AG08396 (cell line): Measurements from ENCODE around the gene SSBP4.
A peak's percentile ranks its signal among the peaks of the same experiment; 100 is the strongest.

Source experiments
- DNase-seq: peaks from one replicate; pipeline ENCODE4 v3.0.0; 2012; ENCODE audit warnings: low spot score, mixed read lengths

SSBP4 gene

DNA sequence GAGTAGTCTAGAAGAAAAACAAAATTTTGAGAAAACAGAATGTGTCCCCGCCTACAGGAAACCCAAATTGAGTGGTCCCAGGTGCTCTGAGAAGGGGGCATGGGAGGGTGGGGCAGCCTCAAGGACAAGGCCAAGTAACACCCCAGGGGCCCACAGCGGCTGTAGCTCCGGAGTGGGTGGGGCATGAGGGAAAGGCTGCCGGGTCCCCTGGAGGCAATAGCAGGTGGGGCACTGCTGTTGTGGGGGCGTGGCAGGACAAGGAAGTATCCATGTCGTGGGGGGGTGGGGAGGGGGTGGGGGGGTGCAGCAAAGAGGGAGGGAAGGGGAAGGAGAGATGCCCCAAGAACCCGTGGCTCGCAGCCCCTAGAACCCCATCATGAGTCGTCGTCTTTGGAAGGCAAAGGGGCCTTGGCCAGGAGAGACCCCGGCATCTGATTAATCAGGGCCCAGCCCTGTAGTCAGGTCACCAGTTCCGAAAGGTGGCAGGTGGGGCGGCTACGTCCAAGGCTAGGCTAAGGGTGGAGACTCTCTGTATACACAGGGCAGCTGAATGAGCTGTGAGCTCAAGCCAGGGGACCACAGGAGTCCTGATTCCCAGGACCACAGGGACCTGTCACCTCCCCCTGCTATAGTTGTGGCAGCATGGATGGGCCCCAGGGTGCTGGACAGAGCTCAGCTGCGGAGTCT lies 26.2 kb downstream of the SSBP4 start:
- no peak for DNase-seq

- DNase-seq = no peak
Observed at GRCh38 chr19:18446145-18446810, 27.1 kb downstream of the SSBP4 start.

DNA sequence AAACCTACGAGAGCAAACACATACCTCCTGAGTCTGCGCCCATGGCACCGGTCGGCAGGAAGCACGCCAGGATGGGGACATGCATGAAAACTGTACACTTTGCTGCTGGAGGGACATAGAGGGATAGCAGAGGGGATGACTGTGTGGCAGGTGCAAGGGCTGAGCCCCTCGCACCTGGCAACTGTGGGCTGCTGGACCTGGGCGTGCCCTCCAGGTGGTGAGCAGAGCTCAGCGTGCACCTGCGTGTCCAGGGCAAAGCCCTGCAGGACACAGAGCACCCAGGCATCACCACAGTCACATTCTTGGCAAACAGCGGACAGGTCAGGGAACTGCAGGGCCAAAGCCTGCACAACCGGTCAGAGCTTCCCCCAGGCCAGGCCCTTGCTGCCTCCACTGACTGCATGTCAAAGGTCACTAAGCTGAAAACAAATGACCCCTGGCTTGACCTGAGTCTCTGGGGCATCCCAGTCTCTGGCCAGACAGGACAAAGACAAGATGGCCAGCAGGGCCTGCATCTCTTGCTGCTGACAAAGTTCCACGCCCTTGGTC lies 27.7 kb downstream of the SSBP4 start:
- no peak for DNase-seq

DNA sequence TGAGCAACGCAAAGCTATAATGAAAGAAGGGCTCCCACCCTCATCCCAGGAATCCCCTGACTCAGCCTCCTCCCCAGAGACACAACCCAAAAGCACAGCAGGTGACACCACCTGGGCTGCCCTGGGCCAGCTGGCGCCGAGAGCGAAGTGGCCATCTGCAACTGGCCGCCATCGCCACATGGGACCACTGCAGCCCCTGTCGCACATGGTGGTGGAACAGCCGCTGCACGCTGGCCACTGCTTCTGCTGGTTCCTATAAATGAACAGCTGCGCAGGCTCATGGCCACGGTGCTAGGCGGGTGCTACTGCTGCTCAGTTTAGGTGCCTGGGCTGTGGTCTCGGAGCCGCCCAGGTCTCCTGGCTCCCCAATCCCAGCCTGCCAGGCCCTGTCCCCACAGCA lies 30.4 kb downstream of the SSBP4 start:
- DNase-seq = no peak

- DNase-seq = no peak
Observed at GRCh38 chr19:18450021-18450930, 31.1 kb downstream of the SSBP4 start.

- DNase-seq = peak; percentile 88
Observed at GRCh38 chr19:18450931-18451836, 32.0 kb downstream of the SSBP4 start.

GRCh38 chr19:18452386-18452785 lies 33.2 kb downstream of the SSBP4 start:
- no peak for DNase-seq

DNA sequence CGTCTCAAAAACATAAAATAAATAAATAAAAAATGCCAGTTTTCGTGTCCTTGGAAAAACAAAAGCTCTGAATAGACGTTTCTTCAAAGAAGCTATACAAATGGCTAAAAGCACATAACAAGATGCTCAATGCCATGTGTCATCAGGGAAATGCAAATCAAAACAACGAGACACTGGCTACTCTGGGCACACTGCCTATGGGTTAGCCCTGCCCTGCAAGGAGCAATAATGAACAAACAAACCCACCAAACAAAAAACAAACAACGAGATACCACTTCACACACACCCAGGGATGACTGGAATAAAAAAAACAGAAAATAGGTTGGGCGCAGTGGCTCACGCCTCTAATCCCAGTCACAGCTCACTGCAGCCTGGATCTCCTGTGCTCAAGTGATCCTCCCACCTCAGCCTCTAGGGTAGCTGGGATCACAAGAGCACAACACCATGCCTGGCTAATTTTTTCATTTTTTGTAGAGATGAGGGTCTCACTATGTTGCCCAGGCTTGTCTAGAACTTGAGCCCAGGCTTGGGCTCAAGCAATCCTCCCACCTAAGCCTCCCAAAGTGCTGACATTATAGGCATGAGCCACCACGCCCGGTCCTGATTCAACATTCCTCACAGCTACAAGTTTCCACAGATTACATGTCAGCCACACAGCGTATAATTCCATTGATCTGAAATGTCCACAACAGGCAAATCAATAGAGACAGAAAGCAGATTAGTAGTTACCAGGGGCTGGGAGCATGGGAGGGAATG lies 34.2 kb downstream of the SSBP4 start:
- no peak for DNase-seq

DNA sequence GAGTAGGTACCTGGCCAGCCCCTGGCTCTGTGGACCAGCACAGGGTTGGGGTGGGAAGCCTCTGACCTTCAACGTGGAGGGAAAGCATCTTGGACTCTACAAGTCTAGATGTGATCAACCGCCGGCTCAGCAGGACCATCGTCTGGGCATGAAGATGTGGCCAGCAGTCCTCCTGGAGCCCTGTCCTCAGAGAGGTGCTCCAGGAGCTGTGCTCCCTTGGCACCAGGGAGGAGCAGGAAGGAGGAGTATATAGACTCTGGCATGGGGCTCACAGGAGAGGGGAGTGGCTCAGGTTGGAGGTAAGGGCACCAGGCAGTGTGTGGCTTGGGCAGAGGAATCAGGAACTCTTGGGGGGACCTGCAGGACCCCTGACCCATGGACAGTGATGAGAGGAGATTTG lies 37.1 kb downstream of the SSBP4 start:
- DNase-seq = no peak

DNA sequence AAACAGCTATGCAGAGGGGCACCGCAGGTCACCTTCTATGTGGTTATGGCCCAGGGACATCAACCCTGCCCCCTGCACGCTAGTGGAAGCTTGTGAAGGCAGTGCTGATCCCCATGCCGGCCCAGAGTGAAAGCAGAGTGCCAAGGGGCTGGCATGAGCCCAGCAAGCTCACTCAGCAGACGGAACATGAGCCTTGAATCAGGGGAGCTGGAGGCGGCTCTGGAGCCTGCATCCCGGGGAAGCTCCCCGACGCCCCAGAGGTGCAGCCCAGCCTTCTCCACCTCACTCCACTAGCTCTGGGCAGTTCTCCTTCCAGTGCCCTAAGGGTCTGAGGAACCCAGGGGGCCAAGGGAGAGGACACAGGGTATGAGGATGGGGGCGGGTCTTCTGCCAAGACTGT lies 37.8 kb downstream of the SSBP4 start:
- peak; percentile 28 for DNase-seq

DNA sequence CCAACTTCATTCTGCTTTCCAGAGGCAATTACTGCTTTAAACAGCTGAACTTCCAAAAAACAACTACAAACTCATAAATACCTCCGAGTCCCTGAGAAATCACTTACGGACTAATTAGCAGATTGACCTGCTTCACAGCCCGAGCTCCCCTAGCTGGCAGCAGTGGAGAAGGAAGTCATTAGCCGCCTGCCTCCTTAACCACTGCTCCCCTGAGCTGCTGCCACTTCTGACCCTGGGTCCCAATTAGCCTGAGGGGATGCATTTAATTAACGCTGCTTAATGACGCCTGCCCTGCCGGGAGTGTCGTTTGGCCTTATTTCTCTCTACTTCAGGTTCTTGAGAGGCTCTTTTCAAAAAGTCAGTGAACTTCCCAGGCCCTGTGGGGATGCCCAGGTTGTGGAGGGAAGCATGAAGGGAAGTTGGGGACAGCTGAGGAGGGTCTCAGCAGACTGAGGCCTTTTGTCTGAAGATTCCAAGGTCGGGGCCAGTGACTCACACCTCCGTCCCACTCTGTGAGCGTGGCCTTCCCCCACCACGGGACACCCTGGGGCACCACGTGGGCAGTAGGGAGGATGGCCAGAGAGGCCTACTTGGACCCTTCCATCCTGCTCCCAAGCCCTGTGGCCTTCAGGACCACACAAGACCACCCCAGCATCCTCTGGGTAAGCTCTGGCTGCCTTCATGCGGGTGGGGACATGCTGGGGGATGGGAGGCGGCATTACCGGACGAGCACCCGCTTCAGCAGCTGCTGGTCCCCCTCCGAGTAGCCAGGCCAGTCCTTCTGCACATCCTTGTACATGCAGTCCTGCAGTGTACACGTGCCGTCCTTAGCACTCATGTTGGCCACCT lies 38.5 kb downstream of the SSBP4 start:
- DNase-seq = no peak

DNA sequence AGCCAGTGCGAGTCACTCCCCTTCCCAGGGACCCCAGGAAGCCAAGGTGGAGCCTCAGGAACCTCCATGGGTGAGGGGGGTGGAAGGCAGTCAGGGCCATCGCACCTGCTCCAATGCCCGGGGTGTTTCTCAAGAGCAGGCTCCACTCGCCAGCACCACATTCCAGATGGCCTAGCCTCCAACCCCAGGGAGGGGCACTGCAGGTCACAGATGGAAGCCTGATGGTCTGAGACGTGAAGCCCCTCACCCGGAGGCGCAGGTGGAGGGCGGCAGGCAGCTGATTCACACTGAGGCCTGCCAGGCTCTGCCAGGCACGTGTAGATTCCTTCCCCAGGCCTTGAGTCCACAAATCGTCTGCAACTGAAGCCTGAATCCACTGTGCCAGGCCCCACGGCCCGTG lies 41.7 kb downstream of the SSBP4 start:
- no peak for DNase-seq

DNA sequence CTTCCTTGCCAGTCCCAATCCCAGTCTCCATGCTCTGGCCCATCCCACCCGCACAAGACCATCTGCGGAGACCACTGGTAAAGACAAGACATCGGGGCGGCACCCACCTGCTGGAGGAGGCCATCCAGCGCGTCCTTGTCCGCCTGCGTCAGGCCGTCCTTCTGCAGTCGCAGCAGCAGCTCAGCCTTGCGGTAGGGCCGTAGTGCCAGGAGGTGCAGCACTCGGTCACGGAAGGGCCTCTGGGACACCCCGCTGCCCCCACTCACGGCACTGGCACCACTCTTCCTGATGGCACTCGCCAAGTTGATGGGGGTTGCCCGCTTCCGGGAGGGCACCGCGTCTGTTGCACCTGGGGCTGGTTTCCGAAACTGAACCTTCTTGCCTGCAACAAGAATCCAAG lies 42.3 kb downstream of the SSBP4 start:
- no peak for DNase-seq

GRCh38 chr19:18464646-18465045 lies 45.4 kb downstream of the SSBP4 start:
- peak; percentile 86 for DNase-seq

DNA sequence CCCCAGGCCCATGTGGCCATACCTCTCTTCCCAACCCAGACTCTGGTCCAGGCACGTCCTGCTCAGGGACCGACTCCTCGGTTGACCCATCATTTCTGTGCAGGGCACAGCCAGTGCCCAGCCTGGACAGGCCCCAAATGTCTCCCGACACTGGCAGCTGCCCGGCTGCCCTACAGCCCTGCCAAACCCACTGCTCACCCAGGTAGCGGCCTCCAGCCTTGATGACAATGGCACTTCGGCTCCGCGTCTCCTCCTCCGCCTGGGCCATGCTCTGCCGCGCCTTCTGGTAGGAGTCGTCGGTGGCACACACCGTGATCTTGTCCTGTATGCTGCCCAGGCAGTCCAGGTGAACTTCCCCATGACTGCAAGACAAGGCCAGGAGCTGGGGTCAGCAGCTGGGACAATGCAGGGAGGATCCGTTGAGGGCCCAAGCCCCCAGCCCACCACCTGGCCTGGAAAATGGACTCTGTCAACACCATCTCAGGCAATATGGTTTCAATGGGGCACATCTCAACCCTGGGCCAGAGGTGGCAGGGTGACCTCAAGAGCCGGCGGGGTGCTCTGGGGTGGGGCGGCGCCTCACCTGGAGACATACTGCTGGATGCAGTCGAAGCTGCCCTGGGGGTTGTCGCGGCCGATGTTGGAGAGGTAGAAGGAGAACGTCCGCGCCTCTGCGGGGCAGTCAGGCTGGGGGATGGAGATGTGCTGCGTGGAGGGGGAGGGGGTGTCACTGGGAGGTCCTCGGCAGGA lies 46.2 kb downstream of the SSBP4 start:
- no peak for DNase-seq

DNA sequence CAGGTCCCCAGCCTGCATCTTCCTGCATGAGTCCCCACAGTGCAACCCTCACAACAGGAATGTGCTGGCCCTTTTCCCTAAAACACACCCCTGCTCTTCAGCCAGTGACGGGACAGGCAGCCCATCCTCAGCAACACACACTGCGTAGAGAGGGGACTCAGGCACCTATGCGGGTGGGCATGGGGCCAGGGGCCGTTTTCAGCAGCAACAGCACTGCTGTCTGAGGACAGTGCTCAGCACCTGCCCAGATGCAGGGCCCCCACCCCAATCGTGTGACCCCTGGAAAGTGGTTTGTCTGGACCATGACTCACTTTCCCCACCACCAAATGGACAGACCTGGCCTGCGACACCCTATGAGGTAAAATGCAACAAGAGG lies 46.8 kb downstream of the SSBP4 start:
- DNase-seq = no peak

DNA sequence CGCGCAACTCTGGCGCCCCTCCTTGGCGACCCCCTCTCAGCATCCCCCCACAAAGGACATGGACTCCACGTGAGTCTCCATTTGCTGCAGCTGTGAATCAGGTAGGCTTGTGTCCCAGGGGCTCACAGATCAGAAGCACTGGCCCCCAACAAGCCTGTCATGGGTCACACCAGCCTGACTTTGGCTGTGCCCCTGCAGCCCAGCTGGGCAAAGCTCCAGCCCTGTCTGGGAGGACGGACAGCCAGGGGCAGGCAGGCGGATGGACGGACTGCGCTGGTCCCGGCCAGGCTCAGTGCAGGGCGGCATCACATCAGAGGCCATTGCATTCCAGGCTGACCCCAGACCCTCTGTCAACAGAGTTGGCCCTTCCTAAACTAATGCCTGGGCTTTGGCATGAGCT lies 47.2 kb downstream of the SSBP4 start:
- DNase-seq = no peak

GRCh38 chr19:18467978-18468377 lies 48.8 kb downstream of the SSBP4 start:
- no peak for DNase-seq

DNA sequence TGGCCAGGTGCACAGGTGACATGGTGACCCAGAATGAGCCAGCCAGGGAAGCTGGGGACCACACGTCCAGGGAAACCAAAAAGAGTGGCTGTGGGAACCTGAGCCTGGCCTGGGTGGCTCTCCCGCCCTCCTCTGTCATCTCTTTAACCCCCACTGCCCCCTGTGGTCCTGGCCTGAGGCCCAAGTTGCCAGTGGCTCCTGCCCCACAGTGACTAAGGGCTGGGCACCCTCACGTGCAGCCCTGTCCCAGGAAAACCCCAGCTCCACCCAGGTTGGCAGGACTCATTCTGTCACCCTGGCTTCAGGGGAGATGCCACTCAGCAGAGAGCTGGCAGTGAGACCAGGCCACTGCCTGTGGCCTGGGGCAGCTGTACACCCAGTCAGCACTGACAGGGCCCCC lies 49.3 kb downstream of the SSBP4 start:
- no peak for DNase-seq
